Measurements from ENCODE around the gene KRI1. TPM values are rescaled to one million over a fixed set of nuclear protein-coding genes. Genes with fewer than 3 reads are reported as not detected.

KRI1 gene
- total RNA-seq, 1 donor from 2014 or later: 18.4 TPM

DNA sequence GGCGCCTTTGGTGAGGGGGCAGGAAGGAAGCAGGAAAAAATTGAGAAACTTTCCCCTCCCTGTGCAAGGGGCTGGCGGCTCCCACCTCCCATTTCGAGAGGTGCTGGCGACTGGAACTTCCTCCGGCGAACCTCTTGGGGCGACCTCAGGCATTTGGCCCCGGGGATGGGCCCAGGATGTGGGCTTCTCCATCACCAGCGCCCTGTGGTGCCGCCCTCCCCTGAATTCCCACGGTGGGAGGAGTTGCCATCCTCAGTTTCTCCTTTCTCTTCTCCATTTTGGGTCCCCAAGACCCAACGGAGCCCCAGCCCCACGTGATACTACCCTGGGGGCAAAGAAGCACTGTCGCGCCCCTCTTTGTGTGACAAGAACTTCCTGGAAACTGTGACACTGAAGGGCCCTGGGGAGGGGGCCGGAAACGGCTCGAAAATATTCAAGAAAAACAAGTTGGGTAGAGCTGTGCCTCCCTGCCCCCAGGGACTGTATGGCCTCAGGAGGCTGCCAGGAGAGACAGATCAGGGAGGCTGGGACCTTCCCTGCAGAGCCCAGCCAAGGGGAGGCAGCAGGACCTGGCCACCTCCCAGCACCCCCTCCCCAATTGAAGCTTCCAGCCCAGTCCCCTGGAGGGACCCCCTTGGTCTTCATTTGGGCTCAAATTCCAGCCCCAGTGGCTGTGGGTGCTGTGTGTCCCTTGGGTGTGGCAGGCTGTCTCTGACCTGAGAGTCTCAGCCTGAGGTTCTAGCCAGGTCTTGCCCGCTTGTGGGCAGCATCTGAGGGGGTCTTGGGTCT is 37.5 kb upstream of the KRI1 start:
- no peaks in the 10 kb centered on the region for H3K36me3 ChIP-seq (ENCODE audit: control insufficient read depth, insufficient read depth, low read length)
- H3K4me3 ChIP-seq (ENCODE audit: low read depth, low read length): peak overlapping the region; percentile 99
- H3K27me3 ChIP-seq (ENCODE audit: control insufficient read depth, insufficient read depth, low read length): no peaks in the 10 kb centered on the region
- no peak for DNase-seq (ENCODE audit: low read depth)
- TF ChIP-seq, protein P1, sequence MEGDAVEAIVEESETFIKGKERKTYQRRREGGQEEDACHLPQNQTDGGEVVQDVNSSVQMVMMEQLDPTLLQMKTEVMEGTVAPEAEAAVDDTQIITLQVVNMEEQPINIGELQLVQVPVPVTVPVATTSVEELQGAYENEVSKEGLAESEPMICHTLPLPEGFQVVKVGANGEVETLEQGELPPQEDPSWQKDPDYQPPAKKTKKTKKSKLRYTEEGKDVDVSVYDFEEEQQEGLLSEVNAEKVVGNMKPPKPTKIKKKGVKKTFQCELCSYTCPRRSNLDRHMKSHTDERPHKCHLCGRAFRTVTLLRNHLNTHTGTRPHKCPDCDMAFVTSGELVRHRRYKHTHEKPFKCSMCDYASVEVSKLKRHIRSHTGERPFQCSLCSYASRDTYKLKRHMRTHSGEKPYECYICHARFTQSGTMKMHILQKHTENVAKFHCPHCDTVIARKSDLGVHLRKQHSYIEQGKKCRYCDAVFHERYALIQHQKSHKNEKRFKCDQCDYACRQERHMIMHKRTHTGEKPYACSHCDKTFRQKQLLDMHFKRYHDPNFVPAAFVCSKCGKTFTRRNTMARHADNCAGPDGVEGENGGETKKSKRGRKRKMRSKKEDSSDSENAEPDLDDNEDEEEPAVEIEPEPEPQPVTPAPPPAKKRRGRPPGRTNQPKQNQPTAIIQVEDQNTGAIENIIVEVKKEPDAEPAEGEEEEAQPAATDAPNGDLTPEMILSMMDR (IDR thresholded peaks at IDR 0.05; ENCODE audit: insufficient read depth, low read length, poor library complexity, severe bottlenecking): no peak

GRCh38 chr19:10602330-10603083 is 36.7 kb upstream of the KRI1 start:
- no peaks in the 10 kb centered on the region for H3K36me3 ChIP-seq (ENCODE audit: control insufficient read depth, insufficient read depth, low read length)
- peak overlapping the region; percentile 99 for H3K4me3 ChIP-seq (ENCODE audit: low read depth, low read length)
- DNase-seq (ENCODE audit: low read depth): no peak

GRCh38 chr19:10601999-10602329 is 36.2 kb upstream of the KRI1 start:
- DNase-seq (ENCODE audit: low read depth): no peak
- Histone ChIP-seq H3K27me3 (ENCODE audit: control insufficient read depth, insufficient read depth, low read length) (no peaks in the 10 kb centered on the region), H3K4me3 (ENCODE audit: low read depth, low read length) (peak overlapping the region; percentile 17), H3K36me3 (ENCODE audit: control insufficient read depth, insufficient read depth, low read length) (no peaks in the 10 kb centered on the region)
- TF ChIP-seq, protein P1 (IDR thresholded peaks at IDR 0.05; ENCODE audit: insufficient read depth, low read length, poor library complexity, severe bottlenecking): no peak

More at GRCh38 chr19:10602330-10603083, 36.7 kb upstream of the KRI1 start:
- TF ChIP-seq, protein P1 (IDR thresholded peaks at IDR 0.05; ENCODE audit: insufficient read depth, low read length, poor library complexity, severe bottlenecking): no peak
- H3K27me3 ChIP-seq (ENCODE audit: control insufficient read depth, insufficient read depth, low read length): no peaks in the 10 kb centered on the region

GRCh38 chr19:10600149-10600548 is 34.3 kb upstream of the KRI1 start:
- Histone ChIP-seq H3K36me3 (ENCODE audit: control insufficient read depth, insufficient read depth, low read length) (no peaks in the 10 kb centered on the region), H3K27me3 (ENCODE audit: control insufficient read depth, insufficient read depth, low read length) (no peaks in the 10 kb centered on the region), H3K4me3 (ENCODE audit: low read depth, low read length) (no peak overlapping the region)
- TF ChIP-seq, protein P1 (IDR thresholded peaks at IDR 0.05; ENCODE audit: insufficient read depth, low read length, poor library complexity, severe bottlenecking): no peak
- no peak for DNase-seq (ENCODE audit: low read depth)

- Histone ChIP-seq H3K4me3 (ENCODE audit: low read depth, low read length) (no peak overlapping the region), H3K27me3 (ENCODE audit: control insufficient read depth, insufficient read depth, low read length) (no peaks in the 10 kb centered on the region), H3K36me3 (ENCODE audit: control insufficient read depth, insufficient read depth, low read length) (no peaks in the 10 kb centered on the region)
- TF ChIP-seq, protein P1 (IDR thresholded peaks at IDR 0.05; ENCODE audit: insufficient read depth, low read length, poor library complexity, severe bottlenecking): no peak
- no peak for DNase-seq (ENCODE audit: low read depth)
Measured at GRCh38 chr19:10593820-10594637, 28.2 kb upstream of the KRI1 start.
